Hepatocyte (in vitro differentiated cells): ENCODE data around the gene SPNS2. TPM values are rescaled to one million over a fixed set of nuclear protein-coding genes. Genes with fewer than 3 reads are reported as not detected.

Experiments used
- DNase-seq: peaks from one replicate; pipeline ENCODE4 v3.0.0-alpha.2; 2016; ENCODE audit warnings: low spot score
- H2AFZ ChIP-seq: fragments of 200-600 bp; sonication (generic); 2 replicates; pipeline ENCODE4 v1.6.0; 2016; ENCODE audit warnings: antibody characterized with exemption, mild to moderate bottlenecking
- H3K27ac ChIP-seq: fragments of 200-600 bp; sonication (generic); 2 replicates; pipeline ENCODE4 v1.5.1; 2016; ENCODE audit warnings: mild to moderate bottlenecking
- H3K27me3 ChIP-seq: fragments of 200-600 bp; sonication (generic); 2 replicates; pipeline ENCODE4 v1.6.1; 2016
- H3K36me3 ChIP-seq: fragments of 200-600 bp; sonication (generic); replicated peaks from 2 replicates; pipeline ENCODE4 v1.5.1; 2016; ENCODE audit warnings: low read depth; ENCODE audit not compliant: insufficient read depth
- H3K4me1 ChIP-seq: fragments of 200-600 bp; sonication (generic); 2 replicates; pipeline ENCODE4 v1.5.1; 2016; ENCODE audit warnings: mild to moderate bottlenecking, moderate library complexity; ENCODE audit not compliant: insufficient read depth
- H3K4me2 ChIP-seq: fragments of 200-600 bp; sonication (generic); 2 replicates; pipeline ENCODE4 v1.6.0; 2016
- H3K4me3 ChIP-seq: fragments of 200-600 bp; sonication (generic); 2 replicates; pipeline ENCODE4 v1.5.1; 2016; ENCODE audit warnings: mild to moderate bottlenecking
- H3K79me2 ChIP-seq: fragments of 200-600 bp; sonication (generic); 2 replicates; pipeline ENCODE4 v1.6.0; 2017; ENCODE audit warnings: mild to moderate bottlenecking
- H3K9me2 ChIP-seq: fragments of 200-600 bp; sonication (generic); replicated peaks from 2 replicates; pipeline ENCODE4 v1.6.0; 2017; ENCODE audit warnings: mild to moderate bottlenecking; ENCODE audit not compliant: insufficient read depth
- H3K9me3 ChIP-seq: fragments of 200-600 bp; sonication (generic); 2 replicates; pipeline ENCODE4 v1.5.1; 2016; ENCODE audit warnings: low read depth, mild to moderate bottlenecking
- H4K20me1 ChIP-seq: fragments of 200-600 bp; sonication (generic); 2 replicates; pipeline ENCODE4 v1.6.0; 2016; ENCODE audit warnings: mild to moderate bottlenecking; ENCODE audit not compliant: insufficient read depth, poor library complexity, severe bottlenecking
- CTCF ChIP-seq: fragments of 200-600 bp; sonication (generic); IDR thresholded peaks from 2 replicates; pipeline ENCODE4 v1.5.1; 2016; ENCODE audit warnings: antibody characterized with exemption, mild to moderate bottlenecking; ENCODE audit not compliant: poor library complexity
- EZH2 ChIP-seq: fragments of 200-600 bp; sonication (generic); IDR thresholded peaks from 2 replicates; pipeline ENCODE4 v1.6.1; 2016; ENCODE audit warnings: antibody characterized with exemption, mild to moderate bottlenecking, borderline replicate concordance
- EZH2phosphoT487 ChIP-seq: fragments of 200-600 bp; sonication (generic); IDR thresholded peaks from one replicate; pipeline ENCODE4 v1.6.1; 2018; ENCODE audit warnings: antibody characterized with exemption, mild to moderate bottlenecking, low read depth, moderate library complexity; ENCODE audit not compliant: unreplicated experiment, severe bottlenecking
- WGBS: methylation state at CpG from one replicate; pipeline ENCODE4 v1.1.6; 2016; ENCODE audit warnings: low lambda C conversion rate; ENCODE audit errors: missing lambda C conversion rate; 5-methylcytosine and 5-hydroxymethylcytosine counted together
- polyA plus RNA-seq: library from polyadenylated mRNA; unstranded; fragments of >200 nt; fragmentation: Nextera tagmentation; extraction: Ambion mirVana; gene quantifications from 2 replicates; pipeline ENCODE4 v1.2.1, GENCODE V29; 2016
- total RNA-seq: library from RNA; depleted of rRNA; stranded (reverse); fragments of >200 nt; gene quantifications from 2 replicates; pipeline ENCODE4 v1.2.3, GENCODE V29; 2014

The SPNS2 gene
- total and polyA plus RNA-seq, 2 experiments from 2014 or later, result 5.6 to 10.3 TPM

DNA sequence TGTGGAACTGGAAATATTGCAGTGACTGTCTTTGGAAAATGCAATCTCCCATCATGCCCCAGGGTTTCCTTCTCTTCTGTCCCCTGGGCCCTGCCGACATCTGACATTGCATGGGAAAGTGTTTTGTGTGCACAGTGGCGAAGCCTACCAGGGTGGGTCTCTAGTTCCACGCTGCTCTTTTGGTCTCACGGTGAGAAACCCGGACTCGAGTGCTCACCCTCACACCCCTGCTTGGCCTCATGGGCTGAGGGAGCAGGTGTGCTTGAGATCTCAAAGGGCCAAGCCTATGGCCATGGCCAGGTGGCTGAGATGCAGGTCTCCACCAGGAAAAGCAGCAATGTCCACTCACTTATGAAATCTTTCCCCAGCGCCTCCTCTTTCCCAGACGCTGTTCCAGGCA lies 32.9 kb upstream of the SPNS2 start:
- WGBS, result 90% methylated on average over 8 of the region's 8 CpGs
- no peaks in the 10 kb centered on the region for H3K4me1 ChIP-seq
- H3K36me3 ChIP-seq, result no peaks in the 10 kb centered on the region
- H3K27ac ChIP-seq, result no peak overlapping the region
- TF ChIP-seq CTCF (no peak), EZH2 (no peak), EZH2phosphoT487 (no peak)
- no peaks in the 10 kb centered on the region for H4K20me1 ChIP-seq
- no peaks in the 10 kb centered on the region for H3K9me3 ChIP-seq
- H3K4me2 ChIP-seq, result no peak overlapping the region
- H3K79me2 ChIP-seq, result no peaks in the 10 kb centered on the region
- no peaks in the 10 kb centered on the region for H3K27me3 ChIP-seq
- no peak for DNase-seq
- H3K9me2 ChIP-seq, result no peaks in the 10 kb centered on the region
- H2AFZ ChIP-seq, result no peak overlapping the region
- no peak overlapping the region for H3K4me3 ChIP-seq

- Histone ChIP-seq H3K4me3 (no peak overlapping the region), H3K27me3 (no peaks in the 10 kb centered on the region), H3K27ac (no peak overlapping the region), H3K79me2 (no peaks in the 10 kb centered on the region), H3K4me2 (no peak overlapping the region), H3K9me2 (no peaks in the 10 kb centered on the region), H2AFZ (no peak overlapping the region), H3K9me3 (no peaks in the 10 kb centered on the region), H3K36me3 (no peaks in the 10 kb centered on the region), H3K4me1 (no peaks in the 10 kb centered on the region), H4K20me1 (no peaks in the 10 kb centered on the region)
- no peak for DNase-seq
- 82% methylated on average over 7 of the region's 7 CpGs for WGBS
- TF ChIP-seq EZH2phosphoT487, result no peak
- no peak for TF ChIP-seq CTCF
- no peak for TF ChIP-seq EZH2
Measured at GRCh38 chr17:4467287-4467686, 31.4 kb upstream of the SPNS2 start.

DNA sequence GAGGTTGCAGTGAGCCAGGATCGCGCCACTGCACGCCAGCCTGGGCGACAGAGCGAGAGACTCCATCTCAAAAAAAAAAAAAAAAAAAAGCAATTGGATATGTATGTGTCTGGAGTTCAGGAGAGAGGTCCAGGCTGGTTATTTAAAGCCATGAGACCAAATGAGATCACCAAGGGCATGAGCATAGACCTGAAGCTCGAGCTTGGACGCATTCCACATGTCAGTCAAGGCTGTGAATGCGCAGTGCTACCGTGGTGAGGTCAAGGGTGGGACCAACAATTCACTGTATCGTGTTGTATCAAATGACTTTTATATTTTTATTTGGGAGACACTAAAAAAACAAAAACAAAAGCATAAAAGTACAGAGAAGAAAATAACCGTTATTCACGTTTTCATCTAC lies 29.1 kb upstream of the SPNS2 start:
- TF ChIP-seq CTCF (no peak), EZH2 (no peak), EZH2phosphoT487 (no peak)
- H4K20me1 ChIP-seq, result no peaks in the 10 kb centered on the region
- no peaks in the 10 kb centered on the region for H3K9me3 ChIP-seq
- H3K4me1 ChIP-seq, result no peaks in the 10 kb centered on the region
- no peaks in the 10 kb centered on the region for H3K27me3 ChIP-seq
- 86% methylated on average over 12 of the region's 12 CpGs for WGBS
- H3K9me2 ChIP-seq, result no peaks in the 10 kb centered on the region
- no peaks in the 10 kb centered on the region for H3K36me3 ChIP-seq
- no peak for DNase-seq
- no peak overlapping the region for H3K4me3 ChIP-seq
- H3K27ac ChIP-seq, result no peak overlapping the region
- no peaks in the 10 kb centered on the region for H3K79me2 ChIP-seq
- no peak overlapping the region for H3K4me2 ChIP-seq
- H2AFZ ChIP-seq, result no peak overlapping the region

DNA sequence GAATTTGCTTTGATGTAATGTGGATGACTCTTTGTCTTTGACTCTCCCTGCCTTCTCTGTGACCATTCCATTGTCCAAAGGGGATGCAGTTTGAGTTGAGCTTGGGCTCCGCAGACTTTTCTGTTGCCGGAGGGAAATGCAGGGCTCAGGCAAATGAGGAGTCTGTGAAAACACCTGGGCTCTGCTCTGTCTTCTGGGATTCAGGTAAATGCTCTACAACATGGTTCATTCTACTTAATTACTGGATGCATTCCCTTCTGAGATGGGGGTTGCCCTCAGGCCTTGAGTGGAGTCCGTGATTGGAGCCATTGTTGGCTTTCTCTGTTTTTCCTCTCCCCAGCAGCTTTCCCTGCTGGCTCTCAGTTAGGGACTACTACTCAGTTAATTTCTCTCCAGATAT lies 26.4 kb upstream of the SPNS2 start:
- no peak for DNase-seq
- H2AFZ ChIP-seq, result no peak overlapping the region
- WGBS, result 53% methylated on average over 3 of the region's 3 CpGs
- H3K79me2 ChIP-seq, result no peaks in the 10 kb centered on the region
- H3K36me3 ChIP-seq, result no peaks in the 10 kb centered on the region
- peaks cover 20% of the 10 kb centered on the region for H3K4me1 ChIP-seq
- H3K27me3 ChIP-seq, result no peaks in the 10 kb centered on the region
- H3K4me2 ChIP-seq, result no peak overlapping the region
- H4K20me1 ChIP-seq, result no peaks in the 10 kb centered on the region
- no peaks in the 10 kb centered on the region for H3K9me3 ChIP-seq
- no peak overlapping the region for H3K4me3 ChIP-seq
- H3K27ac ChIP-seq, result no peak overlapping the region
- H3K9me2 ChIP-seq, result no peaks in the 10 kb centered on the region
- TF ChIP-seq EZH2 (no peak), CTCF (no peak), EZH2phosphoT487 (no peak)
